Stomach (tissue), 4 donors: ENCODE results near the gene OSBP2.

ENCODE experiments used
- POLR2AphosphoS5 ChIP-seq, 3 donors: sonication (generic); formaldehyde crosslinking; IDR thresholded peaks; one replicate each; pipeline ENCODE4 v1.6.1; 2016; ENCODE audit warnings: antibody characterized with exemption in 3 of 3
- TF ChIP-seq, protein P1 (sequence below), 7 experiments: fragments of 450-650 bp in 4 of 7; fragments of 200-600 bp in 3 of 7; sonication (generic) in 3 of 7; IDR thresholded peaks; one replicate each; pipeline ENCODE4 v1.5.1; 2016 to 2019; ENCODE audit warnings: antibody characterized with exemption in 7 of 7, control low read depth in 2 of 7, mild to moderate bottlenecking in 1 of 7

DNA sequence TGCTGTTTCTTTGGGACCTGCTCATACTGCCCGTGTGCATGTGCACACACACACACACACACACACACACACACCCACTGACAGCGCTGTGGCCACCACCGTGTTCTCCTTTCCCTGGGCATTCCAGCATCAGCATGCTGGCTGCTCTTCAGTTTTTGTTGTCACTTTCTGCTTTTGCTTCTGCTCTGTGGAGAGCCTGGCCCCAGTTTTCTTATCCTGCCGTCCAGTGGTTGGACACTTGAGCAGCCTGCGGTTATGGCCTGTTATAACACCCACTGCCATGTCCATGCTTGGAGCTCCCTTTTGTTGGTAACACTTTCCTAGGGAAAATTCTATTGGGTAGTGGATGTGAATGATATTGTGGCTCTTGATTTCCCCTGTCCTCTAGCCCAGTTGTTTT is 83.6 kb downstream of the OSBP2 start:
- TF ChIP-seq, protein P1, sequence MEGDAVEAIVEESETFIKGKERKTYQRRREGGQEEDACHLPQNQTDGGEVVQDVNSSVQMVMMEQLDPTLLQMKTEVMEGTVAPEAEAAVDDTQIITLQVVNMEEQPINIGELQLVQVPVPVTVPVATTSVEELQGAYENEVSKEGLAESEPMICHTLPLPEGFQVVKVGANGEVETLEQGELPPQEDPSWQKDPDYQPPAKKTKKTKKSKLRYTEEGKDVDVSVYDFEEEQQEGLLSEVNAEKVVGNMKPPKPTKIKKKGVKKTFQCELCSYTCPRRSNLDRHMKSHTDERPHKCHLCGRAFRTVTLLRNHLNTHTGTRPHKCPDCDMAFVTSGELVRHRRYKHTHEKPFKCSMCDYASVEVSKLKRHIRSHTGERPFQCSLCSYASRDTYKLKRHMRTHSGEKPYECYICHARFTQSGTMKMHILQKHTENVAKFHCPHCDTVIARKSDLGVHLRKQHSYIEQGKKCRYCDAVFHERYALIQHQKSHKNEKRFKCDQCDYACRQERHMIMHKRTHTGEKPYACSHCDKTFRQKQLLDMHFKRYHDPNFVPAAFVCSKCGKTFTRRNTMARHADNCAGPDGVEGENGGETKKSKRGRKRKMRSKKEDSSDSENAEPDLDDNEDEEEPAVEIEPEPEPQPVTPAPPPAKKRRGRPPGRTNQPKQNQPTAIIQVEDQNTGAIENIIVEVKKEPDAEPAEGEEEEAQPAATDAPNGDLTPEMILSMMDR (IDR thresholded peaks at IDR 0.05): no peak
- TF ChIP-seq POLR2AphosphoS5 (IDR thresholded peaks at IDR 0.05): no peak
